Measurements from ENCODE around the gene VSIG10L. TPM values are rescaled to one million over a fixed set of nuclear protein-coding genes. Genes with fewer than 3 reads are reported as not detected.

Gene VSIG10L
- total RNA-seq, 1 donor = 0.72 TPM

DNA sequence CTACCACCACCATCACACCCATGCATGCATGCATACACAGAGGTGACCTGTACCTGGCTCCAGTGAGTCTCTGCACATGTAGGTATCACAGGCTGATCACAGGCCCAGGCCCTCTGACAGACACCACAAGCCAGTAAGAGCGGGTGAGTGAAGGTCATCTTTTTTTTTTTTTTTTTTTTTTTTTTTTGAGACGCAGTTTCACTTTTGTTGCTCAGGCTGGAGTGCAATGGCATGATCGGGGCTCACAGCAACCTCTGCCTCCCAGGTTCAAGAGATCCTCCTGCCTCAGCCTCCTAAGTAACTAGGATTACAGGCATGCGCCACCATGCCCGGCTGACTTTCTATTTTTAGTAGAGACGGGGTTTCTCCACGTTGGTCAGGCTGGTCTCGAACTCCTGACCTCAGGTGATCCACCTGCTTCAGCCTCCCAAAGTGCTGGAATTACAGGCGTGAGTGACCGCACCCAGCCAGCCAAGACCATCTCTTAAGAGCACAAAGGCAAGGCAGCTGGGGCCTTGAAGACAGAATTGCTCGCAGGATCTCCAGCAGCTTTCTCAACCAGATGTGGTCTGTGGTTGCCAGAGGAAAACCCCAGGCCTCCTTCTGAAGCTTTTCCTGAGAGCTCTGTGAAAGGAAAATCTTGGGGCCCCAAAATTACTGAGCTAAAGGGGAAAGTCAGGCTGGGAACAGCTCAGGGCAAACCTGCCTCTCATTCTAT is 33.7 kb upstream of the VSIG10L start:
- H3K4me2 ChIP-seq (ENCODE audit: insufficient read depth, low read length) = no peak overlapping the region
- no peaks in the 10 kb centered on the region for H3K79me2 ChIP-seq (ENCODE audit: insufficient read depth, low read length)
- TF ChIP-seq, protein P1, sequence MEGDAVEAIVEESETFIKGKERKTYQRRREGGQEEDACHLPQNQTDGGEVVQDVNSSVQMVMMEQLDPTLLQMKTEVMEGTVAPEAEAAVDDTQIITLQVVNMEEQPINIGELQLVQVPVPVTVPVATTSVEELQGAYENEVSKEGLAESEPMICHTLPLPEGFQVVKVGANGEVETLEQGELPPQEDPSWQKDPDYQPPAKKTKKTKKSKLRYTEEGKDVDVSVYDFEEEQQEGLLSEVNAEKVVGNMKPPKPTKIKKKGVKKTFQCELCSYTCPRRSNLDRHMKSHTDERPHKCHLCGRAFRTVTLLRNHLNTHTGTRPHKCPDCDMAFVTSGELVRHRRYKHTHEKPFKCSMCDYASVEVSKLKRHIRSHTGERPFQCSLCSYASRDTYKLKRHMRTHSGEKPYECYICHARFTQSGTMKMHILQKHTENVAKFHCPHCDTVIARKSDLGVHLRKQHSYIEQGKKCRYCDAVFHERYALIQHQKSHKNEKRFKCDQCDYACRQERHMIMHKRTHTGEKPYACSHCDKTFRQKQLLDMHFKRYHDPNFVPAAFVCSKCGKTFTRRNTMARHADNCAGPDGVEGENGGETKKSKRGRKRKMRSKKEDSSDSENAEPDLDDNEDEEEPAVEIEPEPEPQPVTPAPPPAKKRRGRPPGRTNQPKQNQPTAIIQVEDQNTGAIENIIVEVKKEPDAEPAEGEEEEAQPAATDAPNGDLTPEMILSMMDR (IDR thresholded peaks at IDR 0.05; ENCODE audit: extremely low read depth, low read depth, low read length) = no peak
- no peak overlapping the region for H3K27ac ChIP-seq (ENCODE audit: low read depth, low read length)
- DNase-seq (ENCODE audit: insufficient read length, low spot score, missing footprints) = no peak
- no peaks in the 10 kb centered on the region for H3K36me3 ChIP-seq (ENCODE audit: insufficient read depth, low read length)
- H3K27me3 ChIP-seq (ENCODE audit: insufficient read depth, low read length) = no peaks in the 10 kb centered on the region
- no peaks in the 10 kb centered on the region for H4K20me1 ChIP-seq (ENCODE audit: insufficient read depth, low read length)
- H3K4me1 ChIP-seq (ENCODE audit: insufficient read depth, low read length) = no peaks in the 10 kb centered on the region
- no peaks in the 10 kb centered on the region for H3K9me3 ChIP-seq (ENCODE audit: low read depth, low read length)
- no peak overlapping the region for H3K4me3 ChIP-seq (ENCODE audit: insufficient read depth, low read length)
- H2AFZ ChIP-seq (ENCODE audit: low read length) = no peak overlapping the region

DNA sequence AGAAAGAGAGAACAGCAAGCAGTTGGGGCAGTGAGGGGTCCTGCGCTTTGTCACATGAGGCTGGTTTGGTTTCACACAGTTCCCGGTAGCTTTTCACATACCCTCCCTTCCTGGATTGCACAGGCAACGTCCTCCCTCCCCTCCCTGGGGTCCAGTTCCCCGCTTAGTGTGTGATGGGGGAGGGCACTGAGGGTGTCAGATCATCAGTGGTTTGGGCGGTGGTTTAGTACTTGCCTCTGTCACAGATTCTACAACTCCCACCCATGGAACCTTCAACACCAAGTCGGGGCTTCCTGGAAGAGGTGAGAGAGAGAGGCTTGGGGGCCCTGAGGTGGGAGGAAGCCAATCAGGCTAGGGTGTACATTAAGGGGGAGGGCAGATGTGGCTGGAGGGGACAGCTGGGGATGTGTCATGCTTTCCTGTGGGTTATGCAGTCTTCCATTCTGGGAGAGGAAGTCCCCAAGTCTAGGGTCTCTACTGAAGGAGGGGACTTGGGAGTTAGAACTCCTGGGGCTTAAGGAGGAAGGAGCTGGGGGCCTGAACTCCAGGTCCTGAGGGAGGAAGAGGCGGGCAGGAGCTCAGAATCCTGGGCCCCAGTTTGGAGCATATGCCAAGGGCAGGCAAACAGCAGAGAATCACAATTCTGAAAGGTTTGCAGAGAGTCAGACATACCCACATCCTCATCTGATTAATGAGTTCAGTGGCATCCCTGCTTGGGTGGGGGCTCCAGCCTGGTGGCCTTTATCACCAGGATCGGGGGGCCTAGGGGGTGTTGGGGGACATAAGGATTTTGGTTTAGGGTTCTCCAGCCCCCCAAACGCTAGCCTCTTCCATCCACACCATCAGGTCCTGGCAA is 30.9 kb upstream of the VSIG10L start, which contains the start of gene NKG7:
Gene NKG7 (minus strand): TSS at position 6 of the 856 bp plus-strand sequence. CDS start 119 bp downstream, outside the sequence.
- Histone ChIP-seq H3K4me2 (ENCODE audit: insufficient read depth, low read length) (no peak within 1 kb of the TSS), H3K4me3 (ENCODE audit: insufficient read depth, low read length) (no peak within 1 kb of the TSS), H3K9me3 (ENCODE audit: low read depth, low read length) (no peaks in the 10 kb centered on the region), H3K36me3 (ENCODE audit: insufficient read depth, low read length) (no peaks in the 10 kb centered on the region), H3K4me1 (ENCODE audit: insufficient read depth, low read length) (peaks cover 4% of the 10 kb centered on the region), H3K27ac (ENCODE audit: low read depth, low read length) (no peak within 1 kb of the TSS), H3K79me2 (ENCODE audit: insufficient read depth, low read length) (no peaks in the 10 kb centered on the region), H4K20me1 (ENCODE audit: insufficient read depth, low read length) (no peaks in the 10 kb centered on the region), H3K27me3 (ENCODE audit: insufficient read depth, low read length) (no peaks in the 10 kb centered on the region), H2AFZ (ENCODE audit: low read length) (no peak within 1 kb of the TSS)
- TF ChIP-seq, protein P1 (IDR thresholded peaks at IDR 0.05; ENCODE audit: extremely low read depth, low read depth, low read length) = no peak
- no peak for DNase-seq (ENCODE audit: insufficient read length, low spot score, missing footprints)

DNA sequence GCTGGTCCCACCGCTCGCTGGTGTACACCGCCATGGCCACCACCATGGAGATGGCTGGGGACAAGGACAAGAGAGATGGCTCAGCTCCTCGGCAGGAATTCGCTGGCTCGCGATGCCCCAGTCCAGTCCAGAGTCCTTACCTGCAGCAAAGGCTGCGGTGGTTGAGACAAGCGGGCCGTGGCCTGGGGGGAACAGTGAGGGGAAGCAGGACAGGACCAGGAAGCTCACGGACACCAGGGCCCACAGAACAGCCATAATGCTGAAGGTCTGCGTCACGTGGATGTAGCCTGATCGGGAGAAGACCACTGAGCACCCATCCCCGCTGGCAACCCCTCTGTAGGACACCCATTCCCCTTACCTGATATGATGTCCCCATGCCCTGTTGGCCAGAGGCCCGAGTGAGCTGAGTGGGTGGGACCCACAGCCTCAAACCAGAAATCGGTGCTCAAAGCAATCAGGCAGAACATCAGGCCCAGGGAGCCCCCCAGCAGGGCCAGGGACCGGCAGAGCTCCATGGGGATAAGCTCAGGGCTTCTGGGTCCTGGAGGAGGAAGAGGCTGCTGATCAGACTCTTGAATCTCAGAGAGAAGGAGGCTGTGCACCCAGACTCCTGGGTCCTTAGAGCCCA is 30.2 kb upstream of the VSIG10L start:
- no peaks in the 10 kb centered on the region for H3K27me3 ChIP-seq (ENCODE audit: insufficient read depth, low read length)
- no peak overlapping the region for H3K27ac ChIP-seq (ENCODE audit: low read depth, low read length)
- no peak overlapping the region for H3K4me2 ChIP-seq (ENCODE audit: insufficient read depth, low read length)
- H3K36me3 ChIP-seq (ENCODE audit: insufficient read depth, low read length) = no peaks in the 10 kb centered on the region
- H2AFZ ChIP-seq (ENCODE audit: low read length) = no peak overlapping the region
- no peaks in the 10 kb centered on the region for H4K20me1 ChIP-seq (ENCODE audit: insufficient read depth, low read length)
- no peaks in the 10 kb centered on the region for H3K9me3 ChIP-seq (ENCODE audit: low read depth, low read length)
- TF ChIP-seq, protein P1 (IDR thresholded peaks at IDR 0.05; ENCODE audit: extremely low read depth, low read depth, low read length) = no peak
- H3K4me1 ChIP-seq (ENCODE audit: insufficient read depth, low read length) = peaks cover 4% of the 10 kb centered on the region
- H3K79me2 ChIP-seq (ENCODE audit: insufficient read depth, low read length) = no peaks in the 10 kb centered on the region
- no peak for DNase-seq (ENCODE audit: insufficient read length, low spot score, missing footprints)
- H3K4me3 ChIP-seq (ENCODE audit: insufficient read depth, low read length) = no peak overlapping the region
